T-helper 9 cell (primary cell): ENCODE measurements around the gene GPR18.
"Not testable (repeated sequence)": the region's sequence is repeated elsewhere in the genome, so short reads cannot be mapped to it uniquely, and the experiment has no call there.

Experiments used
- DNase-seq: peaks from one replicate; pipeline ENCODE4 v3.0.0-alpha.2; 2020

The GPR18 gene

DNA sequence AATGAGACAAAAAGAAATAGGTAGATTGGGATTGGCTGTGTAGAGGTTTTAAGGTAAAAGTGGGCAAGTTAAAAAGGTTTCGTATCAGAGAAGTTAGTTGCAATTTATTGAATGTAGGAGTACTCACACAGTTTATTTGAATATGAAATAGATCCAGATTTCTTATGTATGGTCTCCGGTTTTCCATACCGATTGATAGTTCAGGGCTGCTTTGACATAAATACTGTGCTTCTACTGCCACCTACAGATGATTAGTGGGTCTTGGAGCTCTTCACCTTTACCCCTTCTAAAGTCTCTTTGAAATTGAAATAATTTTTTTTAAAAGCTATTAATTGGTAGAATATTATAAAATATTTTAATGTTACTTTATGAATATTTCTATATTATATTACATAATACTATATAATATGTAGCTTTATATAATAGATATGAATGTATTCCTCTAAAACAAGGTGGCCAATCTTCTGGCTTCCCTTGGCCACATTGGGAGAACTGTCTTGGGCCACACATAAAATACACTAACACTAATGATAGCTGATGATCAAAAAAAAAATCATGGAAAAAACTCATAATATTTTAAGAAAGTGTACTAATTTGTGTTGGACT is 7.7 kb upstream of the GPR18 start:
- no peak for DNase-seq

- no peak for DNase-seq
Measured at GRCh38 chr13:99265162-99265800, 7.1 kb upstream of the GPR18 start.

- DNase-seq = no peak
Measured at GRCh38 chr13:99264051-99264450, 5.9 kb upstream of the GPR18 start.

DNA sequence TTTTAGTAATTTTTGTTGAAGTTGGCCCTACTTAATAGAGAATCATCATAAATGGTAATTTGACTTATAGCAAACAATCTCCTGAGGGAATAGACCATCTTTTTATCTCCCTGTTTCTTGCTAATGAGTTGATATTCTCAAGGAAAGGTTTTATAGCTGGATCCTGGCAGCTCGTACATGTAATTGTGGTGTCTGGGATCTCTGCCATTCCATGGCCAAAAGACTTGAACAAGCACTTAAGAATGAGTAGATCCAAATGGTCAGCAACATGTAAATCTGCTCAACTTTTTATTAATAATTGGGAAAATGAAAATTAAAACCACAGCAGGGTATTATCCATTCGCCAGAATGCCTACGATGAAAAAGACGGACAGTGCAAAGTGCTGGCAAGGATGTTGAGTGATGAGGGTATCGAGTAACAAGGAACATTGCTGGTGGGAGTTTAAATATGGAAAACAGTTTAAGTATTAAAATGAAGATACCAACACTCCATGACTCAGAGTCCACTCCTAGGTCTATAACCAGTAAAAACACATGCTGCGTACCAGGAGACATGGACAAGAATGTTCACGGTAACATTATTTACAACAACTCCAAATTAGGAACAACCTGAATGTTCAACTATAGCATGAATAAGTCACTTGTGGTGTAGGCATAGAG is 5.1 kb upstream of the GPR18 start:
- no peak for DNase-seq

- DNase-seq = no peak
Measured at GRCh38 chr13:99261059-99261458, 2.9 kb upstream of the GPR18 start.

DNA sequence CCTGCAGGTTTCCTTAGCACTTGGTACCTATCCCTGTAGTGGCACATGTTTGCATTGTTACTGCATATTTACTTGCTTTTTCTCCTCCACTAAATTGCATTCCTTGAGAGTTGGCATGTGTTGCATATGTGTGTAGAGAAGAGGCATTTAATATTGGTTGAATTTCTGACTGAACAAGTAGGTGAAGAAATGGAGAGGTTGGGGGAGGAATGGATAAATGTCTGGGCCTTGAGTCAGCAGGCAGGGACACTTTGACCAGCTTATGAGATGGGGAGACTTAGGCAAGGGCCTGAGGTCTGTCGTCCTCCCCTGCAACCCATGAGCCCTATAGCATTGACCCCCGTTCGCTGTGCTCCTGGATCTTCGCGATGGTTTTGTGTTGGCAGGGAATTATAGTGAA is 2.0 kb upstream of the GPR18 start:
- no peak for DNase-seq

DNA sequence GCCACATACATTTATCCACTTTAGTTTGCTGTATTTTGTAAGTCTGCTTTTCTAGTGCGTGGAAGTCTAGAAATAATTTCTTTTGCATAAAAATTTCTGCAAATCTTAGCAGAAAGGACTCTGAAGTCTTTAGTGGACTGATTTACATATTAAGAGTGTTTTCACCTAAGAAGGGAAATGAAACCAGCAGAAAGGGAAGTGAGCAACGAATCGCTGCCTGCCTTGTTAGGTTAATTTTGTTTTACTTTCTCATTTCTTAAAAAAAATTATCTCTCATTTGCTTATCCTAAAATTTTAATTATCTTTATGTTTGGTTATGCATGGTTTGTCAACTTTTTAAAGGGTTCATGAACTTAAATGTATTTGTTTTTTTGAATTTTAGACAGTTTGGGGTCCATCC is 767 bp upstream of the GPR18 start:
- DNase-seq = no peak

DNA sequence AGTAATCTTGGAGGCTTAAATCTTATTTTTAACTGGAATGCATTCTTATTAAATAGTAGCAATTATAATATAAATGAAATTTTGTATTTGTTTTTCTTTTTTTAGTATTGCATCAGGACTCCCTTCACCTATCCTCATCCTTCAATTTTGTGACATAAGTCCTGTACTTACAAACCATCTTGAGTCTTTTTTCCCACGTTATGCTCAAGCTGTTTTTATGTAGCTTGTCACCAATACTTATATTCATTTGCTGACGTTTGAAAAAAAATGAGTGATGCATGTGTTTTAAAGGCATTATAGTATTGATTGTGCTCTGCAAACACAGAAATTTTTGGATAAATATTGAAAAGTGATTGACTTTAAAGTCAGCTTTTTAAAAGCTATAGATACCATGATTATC is 888 bp downstream of the GPR18 start:
- no peak for DNase-seq

DNA sequence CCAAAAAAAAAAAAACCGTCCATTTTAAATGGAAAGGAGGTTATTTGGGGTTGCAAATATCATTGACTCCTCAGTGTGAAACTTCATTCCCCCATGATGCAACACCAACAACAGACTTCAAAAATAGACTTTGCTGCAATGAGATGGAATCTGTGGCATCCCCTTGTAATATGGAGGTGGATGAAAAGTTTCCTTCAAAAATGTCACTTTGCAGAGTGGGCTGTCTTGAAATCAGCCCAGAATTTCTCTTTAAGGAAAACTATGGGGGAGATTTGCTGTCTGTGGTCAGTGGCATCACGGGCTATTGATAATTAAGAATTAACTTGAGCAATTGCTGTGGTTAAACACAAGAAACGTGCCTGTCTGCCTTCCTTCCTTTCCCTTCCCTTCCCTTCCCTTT is 1.5 kb downstream of the GPR18 start:
- DNase-seq = no peak

GRCh38 chr13:99256283-99256682 is 1.9 kb downstream of the GPR18 start:
- DNase-seq = no peak

DNA sequence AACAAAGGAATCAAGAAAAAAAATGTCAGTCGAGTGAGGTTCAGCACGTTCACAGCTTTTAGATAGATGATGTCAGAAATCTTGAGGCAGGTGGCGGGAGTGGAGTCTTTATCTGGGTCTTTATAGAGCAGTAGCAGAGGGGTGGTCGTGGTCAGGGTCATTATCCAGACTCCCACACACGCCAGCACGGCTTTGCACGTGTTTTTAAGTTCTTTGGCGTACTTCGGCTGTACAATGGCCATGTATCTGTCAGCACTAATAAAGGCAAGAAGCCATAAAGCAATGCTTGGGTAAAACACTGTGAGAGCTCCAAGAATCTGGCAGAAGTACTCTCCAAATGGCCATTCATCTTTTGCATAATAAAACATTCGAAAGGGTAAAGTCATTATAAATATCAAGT is 2.9 kb downstream of the GPR18 start:
- no peak for DNase-seq

DNA sequence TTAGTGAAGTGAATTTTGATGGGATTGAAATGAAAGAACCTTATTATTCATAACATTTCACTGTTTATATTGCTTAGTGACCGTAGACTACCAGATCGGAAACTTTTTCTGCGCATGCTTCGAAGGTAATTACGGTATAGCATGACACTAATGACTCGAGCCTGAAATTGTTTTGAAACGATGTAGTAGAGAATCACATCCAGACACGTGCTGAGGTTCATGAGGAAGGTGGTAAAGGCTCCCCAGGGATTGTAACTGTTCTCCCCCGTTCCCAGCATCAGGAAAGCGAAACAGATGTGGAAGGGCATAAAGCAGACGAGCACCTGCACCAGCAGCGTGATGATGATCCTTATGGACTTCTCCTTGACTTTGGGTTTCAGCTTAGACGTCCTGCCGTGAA is 3.3 kb downstream of the GPR18 start:
- no peak for DNase-seq

DNA sequence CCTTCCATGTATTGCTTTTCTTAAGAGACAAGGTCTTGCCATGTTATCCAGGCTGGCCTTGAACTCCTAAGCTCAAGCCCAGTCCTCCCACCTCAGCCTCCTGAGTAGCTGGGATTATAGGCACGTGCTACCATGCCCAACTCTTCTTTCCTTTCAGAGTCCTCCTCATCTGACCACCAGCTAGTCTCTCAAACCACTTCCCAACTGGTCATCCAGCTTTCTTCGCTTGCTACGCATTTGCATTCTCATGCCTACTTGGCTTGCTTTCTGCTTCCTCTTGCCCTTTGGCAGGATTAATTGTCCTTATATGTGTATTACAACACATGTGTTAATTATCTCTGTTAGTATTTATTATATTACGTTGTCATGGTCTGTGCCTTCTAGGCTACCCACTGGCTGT is 6.3 kb downstream of the GPR18 start:
- no peak for DNase-seq

GRCh38 chr13:99250982-99251825 is 7.0 kb downstream of the GPR18 start:
- no peak for DNase-seq

DNA sequence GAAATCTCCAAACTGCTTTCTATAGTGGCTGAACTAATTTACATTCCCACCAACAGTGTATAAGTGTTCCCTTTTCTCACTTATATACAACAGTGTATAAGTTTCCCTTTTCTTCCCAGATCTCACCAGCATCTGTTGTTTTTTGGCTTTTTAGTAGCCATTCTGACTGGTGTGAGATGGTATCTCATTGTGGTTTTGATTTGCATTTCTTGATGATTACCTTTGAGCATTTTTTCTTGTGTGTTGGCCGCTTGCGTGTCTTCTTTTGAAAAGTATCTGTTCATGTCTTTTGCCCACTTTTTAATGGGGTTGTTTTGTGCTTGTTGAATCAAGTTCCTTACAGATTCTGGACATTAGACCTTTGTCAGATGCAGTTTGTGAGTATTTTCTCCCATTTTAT is 8.6 kb downstream of the GPR18 start:
- DNase-seq = not testable (repeated sequence)

GRCh38 chr13:99249178-99249577 is 9.0 kb downstream of the GPR18 start:
- not testable (repeated sequence) for DNase-seq

DNA sequence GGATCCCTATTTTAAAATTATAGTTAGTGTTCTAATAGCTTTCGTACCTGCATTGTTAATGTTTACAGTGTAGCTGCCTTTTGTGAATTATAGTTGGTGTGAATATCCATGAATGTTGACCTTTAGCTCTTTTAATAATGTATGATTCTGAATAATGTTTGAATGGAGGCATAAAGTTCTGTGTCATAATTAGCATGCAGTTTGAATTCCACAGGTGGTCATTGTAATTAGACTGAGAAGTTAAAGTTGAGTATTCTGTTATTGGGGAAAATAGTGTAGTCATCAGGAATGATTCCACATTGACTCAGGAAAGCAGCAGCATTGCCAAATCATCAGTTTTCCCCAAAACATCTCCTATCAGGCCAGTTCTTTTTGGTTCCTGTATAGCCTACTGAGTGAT is 12.1 kb downstream of the GPR18 start:
- DNase-seq = no peak

- DNase-seq = no peak
Measured at GRCh38 chr13:99237981-99238662, 20.1 kb downstream of the GPR18 start.

- no peak for DNase-seq
Measured at GRCh38 chr13:99231721-99232120, 26.5 kb downstream of the GPR18 start.

DNA sequence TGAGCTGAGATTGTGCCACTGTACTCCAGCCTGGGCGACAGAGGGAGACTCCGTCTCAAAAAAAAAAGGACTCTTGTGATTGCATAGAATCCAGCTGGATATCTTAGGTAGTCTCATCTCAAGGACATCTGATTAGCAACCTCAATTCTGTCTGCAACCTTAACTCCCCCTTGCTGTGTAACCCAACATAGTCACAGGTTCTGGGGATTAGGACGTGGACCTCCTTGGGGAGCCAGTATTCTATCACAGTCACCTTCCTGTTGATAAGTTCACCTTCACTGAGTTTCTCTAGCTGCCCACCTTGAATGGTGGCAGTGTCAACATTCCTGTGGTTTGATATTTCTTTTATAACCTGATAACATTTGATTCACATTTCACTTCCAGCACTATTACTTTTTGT is 27.2 kb downstream of the GPR18 start:
- no peak for DNase-seq

GRCh38 chr13:99230588-99230987 is 27.6 kb downstream of the GPR18 start:
- not testable (repeated sequence) for DNase-seq

GRCh38 chr13:99228737-99229691 is 29.2 kb downstream of the GPR18 start:
- DNase-seq = no peak
